Measurements from ENCODE around the gene CDC42BPB.
"Not testable (repeated sequence)": the region's sequence is repeated elsewhere in the genome, so short reads cannot be mapped to it uniquely, and the experiment has no call there.

CDC42BPB gene

DNA sequence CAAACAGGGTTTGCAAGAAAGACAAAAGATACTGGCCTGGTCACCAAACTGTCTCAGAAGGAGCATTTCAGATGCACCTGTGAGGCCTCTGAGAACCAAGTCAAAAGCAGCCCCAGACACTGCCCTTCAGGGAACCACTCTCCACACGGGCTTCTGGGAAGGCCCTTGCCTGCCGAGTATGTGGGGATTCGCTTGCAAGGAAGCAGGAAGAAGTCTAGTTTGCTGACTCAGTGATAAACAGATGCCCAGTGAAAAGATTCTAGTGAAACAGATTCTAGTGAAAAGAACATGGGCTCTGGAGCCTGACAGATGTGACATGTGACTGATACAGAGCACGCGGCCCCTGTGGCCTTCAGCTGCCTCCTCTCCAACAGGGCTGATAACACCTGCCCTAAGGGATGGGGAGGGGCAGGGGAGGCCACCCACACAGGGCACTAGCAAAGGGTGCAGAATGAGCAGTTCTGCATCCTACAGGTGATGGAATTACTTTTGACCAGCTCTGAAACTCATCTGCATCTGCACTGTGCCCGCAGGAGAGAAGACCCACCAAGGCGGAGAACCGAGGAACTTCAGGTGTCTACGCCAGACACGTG is 115.8 kb downstream of the CDC42BPB start:
- no peak for FAIRE-seq

DNA sequence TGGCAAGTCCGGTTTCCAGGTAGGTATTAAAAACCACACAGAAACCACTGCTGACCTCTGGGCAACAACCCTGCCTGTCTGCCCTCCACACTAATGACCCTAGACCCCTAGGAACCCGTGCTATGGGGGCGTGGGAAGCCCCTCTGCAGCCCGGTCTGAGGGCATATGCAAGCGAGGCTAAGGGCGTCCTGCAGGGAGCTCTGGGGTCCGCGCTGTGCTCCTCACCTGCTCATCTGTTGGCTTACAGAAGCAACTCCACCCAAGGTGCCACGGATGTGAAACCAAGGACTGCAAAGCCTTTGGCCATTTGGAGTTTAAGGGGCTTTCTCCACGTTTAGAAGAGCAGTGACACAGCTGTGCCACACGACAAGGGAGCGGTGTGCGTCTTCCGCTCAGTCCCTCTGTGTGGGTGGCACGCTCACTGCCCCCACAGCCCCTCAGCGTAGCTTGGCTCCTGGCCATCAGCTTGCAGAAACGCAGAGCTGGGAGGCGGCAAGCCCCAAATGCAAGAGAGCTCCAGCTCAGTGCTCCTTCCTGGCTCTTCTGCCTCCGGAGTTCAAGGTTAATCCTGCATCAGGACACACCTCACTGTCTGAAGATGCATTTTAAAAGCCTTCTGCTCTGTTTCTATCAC is 116.5 kb downstream of the CDC42BPB start:
- no peak for FAIRE-seq

DNA sequence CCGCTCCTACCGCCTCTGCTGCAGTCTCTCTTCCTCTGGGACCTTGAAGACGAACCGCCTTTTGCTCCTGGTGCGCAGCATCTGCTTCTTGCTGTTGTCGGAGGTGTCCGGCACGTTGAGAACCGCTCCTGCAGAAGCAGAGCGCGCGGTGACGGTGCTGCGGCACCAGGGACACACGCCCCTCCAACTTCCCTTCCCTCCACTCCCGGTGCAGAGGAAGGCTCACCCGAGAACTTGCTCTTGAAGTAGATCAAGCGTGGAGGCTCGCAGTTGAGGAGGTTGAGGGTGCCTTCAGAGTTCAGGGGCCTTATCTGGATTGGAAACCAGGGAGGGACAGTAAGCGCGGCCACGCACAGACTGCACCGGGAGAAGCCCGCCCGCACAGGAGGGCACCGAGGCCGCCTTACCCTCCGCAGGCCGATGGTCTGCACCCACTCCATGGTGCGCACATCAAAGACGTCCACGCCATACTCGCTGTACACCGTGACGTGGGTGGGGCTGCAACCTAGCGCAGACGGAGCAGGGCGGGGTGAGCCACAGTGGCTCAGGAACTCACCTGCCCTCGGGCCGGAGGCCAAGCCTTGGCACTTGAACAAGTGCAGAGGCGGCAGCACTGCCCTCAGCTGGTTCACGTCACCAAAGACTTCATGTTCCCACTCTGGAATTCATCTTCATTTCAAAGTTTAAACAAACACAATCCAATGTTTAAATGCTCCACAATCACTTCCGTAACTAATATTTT is 117.4 kb downstream of the CDC42BPB start:
- FAIRE-seq = no peak

DNA sequence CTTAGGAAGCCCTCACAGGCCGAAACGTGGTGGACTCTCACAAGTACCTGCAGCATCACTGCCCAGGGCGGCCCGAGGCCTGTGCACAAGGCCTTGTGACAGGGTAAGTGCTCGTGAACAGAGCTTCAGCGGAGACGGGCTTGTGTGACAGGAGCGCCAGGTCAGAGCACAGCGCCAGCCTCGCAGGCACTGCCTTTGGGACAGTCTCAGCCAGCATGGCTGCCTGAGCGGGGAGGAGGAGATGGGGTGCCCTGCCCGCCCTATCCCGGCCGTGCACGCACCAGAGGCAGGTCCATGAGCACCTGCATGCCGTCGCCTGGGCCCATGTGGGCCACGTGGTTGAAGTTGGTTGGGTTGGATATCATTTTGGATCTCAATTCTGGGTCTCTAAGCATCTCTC is 118.0 kb downstream of the CDC42BPB start:
- no peak for FAIRE-seq

DNA sequence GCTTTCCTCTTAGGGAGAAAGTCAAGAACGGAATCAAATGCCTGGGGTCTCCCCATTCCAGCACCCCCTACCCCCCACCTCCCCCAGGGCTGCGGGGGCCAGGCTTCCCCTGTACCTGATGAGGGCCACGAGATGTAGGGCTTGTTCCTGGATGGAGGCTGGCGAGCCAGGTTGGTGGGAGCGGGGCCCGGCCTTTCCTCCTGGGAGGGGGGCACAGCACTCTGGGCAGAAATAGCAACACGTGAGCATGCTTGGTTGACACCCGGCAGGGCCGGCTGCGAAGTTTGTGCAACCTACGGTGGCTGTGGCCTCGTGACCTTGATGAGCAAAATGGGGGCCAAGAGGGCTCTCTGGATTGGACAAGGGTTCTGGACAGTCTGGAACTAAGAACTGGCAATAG is 119.2 kb downstream of the CDC42BPB start:
- no peak for FAIRE-seq

DNA sequence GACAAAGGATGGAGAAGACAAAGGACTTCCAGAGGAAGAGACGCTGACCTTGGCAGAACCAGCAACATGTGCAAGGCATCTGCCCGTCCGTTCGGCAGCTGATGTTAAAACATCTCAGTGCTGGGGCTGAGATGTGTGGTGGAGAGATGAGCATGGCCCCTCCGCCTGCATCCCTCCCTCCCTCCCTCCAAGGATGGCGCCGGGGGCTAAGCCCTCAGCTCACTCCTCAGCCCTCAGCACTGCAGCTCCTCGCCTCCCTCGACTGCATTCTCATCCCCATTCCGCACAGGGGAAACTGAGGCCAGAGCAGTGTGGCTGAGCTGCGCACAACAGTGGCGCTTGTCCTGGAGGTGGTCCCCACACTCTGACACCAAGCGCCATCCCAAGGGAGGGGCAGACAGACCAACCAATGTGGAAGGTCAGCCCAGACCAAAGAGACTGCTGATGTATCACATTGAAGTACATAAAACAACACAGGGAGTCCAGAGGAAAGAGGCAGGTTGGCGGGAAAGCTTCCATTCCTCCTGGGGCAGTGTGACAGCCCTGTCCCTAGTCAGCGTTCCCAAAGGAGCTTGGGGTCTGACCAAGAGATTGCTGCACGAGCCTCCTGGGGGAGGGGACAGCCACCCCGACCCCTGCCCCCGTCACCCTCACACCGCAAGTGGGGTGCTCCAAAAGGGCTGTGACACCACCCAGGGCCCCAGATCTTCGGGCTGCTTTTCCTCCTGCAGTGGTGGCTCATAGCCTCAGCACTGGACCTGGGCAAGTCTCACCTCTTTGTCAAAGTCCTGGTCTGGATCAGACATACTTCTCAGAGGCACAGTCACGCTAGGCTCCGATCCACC is 119.8 kb downstream of the CDC42BPB start:
- FAIRE-seq = no peak

DNA sequence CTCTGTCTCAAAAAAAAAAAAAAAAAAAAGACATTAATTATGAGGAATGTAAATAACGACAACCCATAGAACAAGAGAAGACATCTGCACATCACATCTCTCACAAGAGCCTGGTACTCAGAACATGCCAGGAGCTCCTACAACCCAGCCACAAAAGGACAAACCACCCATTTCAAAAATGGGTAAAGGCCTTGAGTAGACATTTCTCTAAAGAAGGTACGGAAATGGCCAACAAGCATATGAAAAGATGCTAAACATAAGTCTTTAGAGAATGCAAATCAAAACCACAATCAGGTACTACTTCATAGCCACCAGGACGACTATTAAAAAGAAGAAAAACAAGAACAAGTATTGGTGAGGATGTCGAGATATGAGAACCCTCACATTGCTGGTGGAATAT is 121.6 kb downstream of the CDC42BPB start:
- FAIRE-seq = no peak

DNA sequence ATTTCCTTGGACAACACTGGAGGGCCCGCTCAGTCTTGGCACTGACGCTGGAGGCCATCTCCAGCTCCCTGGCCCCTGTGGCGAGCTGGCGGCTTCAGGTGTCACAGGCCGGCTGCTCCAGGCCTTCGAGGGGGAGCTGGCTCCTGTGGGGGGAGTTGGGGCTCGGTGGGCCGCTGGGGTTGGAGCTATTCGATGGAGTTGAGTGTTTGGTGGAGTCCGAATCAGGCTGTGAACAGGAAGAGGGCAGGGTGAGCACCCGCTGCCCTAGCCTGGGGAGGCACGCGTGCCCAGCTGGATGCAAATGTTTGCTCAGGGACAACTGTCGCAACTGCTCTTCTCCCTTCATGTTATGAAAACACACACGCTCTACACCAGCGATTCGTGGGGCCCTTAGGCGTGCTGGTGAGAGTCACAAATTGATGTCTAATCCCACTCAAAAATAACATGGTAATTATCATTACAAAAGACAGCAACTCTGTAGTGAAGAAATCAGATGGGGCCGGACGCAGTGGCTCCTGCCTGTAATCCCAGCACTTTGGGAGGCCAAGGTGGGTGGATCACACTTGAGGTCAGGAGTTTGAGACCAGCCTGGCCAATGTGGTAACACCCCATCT is 123.6 kb downstream of the CDC42BPB start:
- no peak for FAIRE-seq

DNA sequence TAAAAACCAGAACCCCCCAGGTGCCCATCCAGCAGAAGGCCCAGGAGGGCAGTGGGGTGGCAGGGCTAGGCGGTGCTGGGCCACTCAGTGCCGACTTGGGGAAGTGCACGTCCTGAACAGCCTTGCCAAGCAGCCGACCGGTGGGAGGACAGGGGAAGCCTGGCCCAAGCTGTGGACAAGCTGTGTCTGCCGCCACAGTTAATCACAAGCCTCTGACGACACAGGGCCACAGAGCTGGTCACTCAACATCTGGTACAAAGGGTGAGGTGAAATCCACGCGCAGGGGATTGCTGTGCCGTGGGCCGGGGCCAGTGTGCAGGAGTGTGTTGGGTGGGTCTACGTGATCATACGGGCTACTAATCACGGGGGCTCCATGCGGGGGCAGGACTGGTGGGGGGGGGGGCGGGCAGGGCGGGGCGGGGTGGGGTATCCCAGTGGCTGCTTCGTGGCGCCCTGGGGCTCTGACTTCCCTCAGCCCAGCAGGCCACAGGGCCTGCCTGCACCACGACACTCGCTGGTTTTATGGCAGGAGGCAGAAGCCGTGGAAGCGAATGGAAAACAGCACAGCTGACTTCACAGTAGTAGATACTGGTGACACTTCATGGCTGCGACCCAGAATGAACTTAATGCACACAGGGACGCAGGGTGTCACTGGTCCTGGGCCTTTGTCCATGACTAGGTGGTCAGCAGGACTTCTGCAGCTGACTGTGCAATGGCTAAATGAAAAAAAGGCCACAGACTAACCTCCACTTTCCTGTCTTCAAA is 124.7 kb downstream of the CDC42BPB start:
- FAIRE-seq = no peak

DNA sequence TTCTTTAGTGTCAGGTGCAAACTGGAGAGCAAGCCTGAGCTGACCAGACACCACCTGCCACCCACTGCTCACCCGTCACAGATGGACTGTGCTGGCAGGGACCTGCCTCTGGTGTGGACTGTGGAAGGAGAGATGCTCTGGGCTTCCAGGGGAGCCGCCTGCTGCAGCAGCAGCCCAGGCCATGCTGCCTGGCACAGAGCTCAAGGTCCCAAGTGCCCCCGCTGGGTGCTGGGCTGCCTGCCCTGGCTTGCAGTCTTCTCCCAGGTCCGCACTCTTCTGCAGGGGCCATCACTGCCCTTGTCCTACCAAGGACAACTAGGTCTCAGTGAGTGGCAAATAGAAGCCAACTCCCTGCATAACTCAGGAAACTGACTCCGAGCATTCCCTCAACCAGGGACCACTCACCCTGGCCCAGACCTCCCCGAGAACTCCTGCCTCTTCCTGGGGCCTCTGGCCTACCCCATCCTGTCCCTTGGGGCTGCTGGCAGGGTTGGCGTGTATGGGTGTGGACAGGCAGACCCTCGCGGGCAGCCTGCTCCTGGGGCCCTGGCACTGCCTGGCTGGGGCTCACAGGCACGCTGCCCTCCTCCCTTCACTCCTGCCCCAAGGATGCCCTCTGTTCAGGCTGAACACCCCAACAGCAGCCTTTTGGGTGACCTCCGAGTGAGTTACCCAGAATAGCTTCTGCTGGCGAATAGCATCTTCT is 125.6 kb downstream of the CDC42BPB start:
- FAIRE-seq = no peak

DNA sequence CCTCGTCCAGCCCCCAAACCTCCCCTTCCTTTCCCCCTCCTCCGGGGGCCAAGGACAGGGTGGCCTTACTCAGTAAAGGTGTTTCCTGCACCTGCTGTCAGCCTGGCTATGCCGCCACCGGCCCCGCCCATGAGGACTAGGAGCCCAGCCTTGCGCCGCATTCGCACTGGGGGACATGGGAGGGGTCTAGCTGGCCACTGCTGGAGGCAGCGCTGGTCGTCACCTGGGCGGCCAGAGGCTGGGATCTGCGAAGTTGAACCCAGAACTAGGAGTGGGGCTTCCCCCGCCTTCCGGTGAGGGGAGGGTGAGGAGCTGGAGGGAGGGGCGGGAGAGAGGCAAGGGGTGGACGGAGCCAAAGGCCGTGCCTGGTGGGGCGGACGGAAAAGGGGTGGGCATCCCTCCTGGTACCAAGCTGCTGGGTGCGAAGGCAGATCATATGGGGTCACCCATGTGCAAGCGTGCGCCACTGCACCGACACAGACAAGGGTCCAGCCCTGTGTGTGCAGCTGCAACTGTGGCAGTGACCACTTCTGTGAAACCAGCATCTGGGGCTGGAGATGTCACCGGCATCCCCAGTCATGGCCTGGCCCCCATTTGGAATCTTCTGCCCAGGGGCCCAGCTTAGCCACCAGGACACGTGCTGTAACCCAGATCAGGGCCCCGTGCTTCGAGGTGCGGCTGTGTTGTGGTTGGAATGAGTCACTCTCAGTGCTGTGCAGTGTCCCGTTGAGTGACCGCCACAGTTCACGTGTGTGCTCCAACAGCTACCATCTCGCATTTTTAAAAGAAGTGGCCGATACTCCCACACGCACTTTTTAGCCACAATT is 126.4 kb downstream of the CDC42BPB start:
- FAIRE-seq = no peak

DNA sequence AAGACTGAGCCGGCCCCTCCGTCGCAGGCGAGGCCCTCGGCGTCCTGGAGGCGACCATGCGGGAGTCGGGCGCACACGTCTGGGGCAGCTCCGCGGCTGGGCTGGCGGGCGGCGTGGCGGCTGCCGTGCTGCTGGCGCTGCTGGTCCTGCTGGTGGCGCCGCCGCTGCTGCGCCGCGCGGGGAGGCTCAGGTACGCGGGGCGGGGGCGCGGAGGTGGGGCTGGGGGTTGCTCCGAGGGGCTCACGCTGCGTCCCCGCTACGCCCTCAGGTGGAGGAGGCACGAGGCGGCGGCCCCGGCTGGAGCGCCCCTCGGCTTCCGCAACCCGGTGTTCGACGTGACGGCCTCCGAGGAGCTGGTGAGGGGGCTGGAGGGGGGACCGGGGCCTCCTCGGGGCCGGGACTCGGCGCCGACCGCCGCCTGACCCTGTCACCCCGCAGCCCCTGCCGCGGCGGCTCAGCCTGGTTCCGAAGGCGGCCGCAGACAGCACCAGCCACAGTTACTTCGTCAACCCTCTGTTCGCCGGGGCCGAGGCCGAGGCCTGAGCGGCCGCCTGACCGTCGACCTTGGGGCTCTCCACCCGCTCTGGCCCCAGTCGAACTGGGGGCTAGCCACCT is 127.1 kb downstream of the CDC42BPB start:
- FAIRE-seq = no peak

DNA sequence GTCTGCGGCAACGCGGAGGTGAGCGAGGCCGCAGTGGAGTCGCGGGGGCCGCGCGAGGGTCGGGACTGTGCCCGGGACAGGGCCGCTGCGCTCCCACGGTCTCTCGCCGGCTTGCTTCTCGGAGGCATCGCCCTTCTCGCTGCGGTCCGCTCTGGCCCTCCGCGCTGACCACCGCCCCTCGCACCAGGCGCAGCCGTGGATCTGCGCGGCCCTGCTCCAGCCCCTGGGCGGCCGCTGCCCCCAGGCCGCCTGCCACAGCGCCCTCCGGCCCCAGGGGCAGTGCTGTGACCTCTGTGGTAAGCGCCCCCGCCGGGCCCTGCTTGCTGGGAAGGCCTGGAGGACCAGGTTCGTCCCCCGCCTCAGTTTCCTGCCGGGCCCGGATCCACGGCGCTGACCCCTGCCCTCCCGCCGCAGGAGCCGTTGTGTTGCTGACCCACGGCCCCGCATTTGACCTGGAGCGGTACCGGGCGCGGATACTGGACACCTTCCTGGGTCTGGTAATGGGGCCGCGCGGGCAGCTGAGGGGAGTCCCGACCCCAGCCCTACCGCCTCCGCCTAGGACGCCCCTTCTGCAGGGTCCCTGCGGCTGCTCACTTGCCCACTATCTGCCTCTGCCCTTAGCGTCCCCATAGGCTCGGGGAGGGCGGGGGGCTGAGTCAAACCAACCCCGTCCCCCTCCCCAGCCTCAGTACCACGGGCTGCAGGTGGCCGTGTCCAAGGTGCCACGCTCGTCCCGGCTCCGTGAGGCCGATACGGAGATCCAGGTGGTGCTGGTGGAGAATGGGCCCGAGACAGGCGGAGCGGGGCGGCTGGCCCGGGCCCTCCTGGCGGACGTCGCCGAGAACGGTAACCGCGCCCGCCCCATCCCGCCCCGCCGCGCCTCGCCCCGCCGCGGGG is 127.9 kb downstream of the CDC42BPB start:
- no peak for FAIRE-seq

DNA sequence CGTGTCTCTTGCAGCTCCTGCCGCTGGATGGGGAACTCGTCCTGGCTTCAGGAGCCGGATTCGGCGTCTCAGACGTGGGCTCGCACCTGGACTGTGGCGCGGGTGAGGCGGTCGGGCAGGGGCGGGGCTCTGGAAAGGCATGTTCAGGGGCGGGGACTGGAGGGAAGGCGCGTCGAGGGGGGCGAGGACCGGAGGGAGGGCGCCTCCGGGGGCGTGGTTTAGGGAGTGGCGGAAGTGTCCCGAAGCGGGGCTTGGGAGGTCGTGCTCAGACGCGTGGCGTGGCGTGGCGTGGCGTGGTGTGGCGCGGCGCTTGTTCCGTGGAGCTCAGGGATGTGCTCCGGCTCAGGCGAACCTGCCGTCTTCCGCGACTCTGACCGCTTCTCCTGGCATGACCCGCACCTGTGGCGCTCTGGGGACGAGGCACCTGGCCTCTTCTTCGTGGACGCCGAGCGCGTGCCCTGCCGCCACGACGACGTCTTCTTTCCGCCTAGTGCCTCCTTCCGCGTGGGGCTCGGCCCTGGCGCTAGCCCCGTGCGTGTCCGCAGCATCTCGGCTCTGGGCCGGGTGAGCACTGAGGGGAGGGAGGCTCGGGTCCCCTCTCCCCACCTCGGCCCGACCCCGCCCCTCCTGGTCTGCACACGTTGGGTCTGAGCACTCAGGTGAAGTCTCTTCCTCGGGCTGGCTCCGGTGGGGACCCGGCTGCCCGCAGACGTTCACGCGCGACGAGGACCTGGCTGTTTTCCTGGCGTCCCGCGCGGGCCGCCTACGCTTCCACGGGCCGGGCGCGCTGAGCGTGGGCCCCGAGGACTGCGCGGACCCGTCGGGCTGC is 128.7 kb downstream of the CDC42BPB start:
- no peak for FAIRE-seq

DNA sequence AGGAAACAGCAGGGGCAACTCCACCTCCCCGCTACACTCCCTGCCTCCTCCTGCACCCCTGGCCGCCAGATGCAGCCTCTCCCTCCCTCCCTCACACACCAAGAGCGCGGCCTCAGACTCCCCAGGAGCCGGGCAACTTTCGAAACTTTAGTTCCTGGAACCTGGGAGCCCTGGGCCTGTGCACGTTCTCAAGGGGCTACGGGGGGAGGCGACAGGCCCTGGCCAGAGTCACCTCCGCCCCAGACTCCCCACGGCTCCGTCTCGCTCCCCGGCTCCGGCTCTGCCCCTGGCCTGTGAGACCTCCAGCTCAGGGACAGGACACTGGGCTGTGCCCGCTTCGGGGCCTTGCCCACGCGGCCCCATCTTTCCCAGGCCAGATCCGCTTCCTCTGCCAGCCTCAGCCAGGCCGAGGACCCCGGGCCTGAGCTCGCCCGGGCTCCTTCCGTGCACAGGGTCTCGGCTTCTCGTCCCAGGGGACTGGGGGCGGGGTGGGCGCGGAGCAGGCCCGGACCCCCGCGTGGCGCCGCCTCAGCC is 129.4 kb downstream of the CDC42BPB start:
- no peak for FAIRE-seq

DNA sequence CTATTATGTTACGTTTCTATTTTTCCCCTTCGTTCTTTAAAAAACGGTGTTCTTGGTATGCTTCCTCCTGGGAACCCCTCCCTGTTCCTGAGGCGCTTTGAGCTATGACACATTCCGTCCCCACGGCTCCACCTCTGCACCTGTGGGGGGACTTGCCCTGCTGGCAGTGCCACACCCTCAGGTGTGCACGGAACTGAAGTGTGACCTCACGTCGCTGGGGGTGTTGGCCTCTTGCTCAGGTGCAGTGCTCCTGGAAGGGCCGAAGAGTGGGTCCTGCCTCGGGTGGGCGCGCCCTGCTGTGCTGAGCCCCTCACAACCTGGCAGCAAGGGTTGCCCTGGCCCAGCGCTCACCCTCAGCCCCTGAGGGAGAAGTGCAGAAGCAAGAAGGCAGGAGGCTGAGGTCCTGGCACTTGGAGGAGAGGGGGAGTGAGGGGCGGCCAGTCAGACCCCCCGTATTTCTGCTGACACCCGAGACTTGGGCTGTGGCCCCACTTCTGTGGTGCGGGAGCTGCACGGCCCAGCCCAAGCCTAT is 129.9 kb downstream of the CDC42BPB start:
- FAIRE-seq = no peak

DNA sequence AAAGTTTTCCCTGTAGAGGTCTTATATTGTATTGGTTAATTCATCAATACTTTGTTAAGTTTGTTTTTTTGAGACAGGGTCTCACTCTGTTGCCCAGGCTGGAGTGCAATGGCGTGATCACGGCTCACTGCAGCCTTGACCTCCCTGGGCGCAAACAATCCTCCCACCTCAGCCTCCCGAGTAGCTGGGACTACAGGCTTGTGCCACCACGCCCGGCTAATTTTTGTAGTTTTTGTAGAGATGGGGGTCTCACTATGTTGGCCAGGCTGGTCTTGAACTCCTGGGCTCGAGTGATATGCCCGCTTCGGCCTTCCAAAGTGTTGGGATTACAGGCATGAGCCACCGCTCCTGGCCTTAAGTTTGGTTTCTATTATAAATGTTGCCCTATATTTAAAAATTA is 130.5 kb downstream of the CDC42BPB start:
- FAIRE-seq = not testable (repeated sequence)

All from endometrium (tissue), 2 donors.